Liver (tissue), 9 donors: ENCODE results near the gene PLB1. TPM values are rescaled to one million over a fixed set of nuclear protein-coding genes. Genes with fewer than 3 reads are reported as not detected.

Experiments
- DNase-seq: peaks from one replicate; pipeline ENCODE4 v3.0.0-alpha.2; 2017; ENCODE audit warnings: low spot score
- H3K27ac ChIP-seq, 2 donors: one replicate each; pipeline ENCODE4 v1.7.0; 2013; ENCODE audit warnings: inconsistent platforms in 2 of 2, low read length in 2 of 2, control low read depth in 1 of 2, low read depth in 1 of 2, mild to moderate bottlenecking in 1 of 2
- H3K27me3 ChIP-seq, 4 donors: one replicate each; pipeline versions ENCODE4 v1.6.1 to v1.7.0; 2013; ENCODE audit warnings: low read length in 3 of 4, inconsistent platforms in 1 of 4, mild to moderate bottlenecking in 1 of 4, moderate library complexity in 1 of 4; ENCODE audit not compliant: control insufficient read depth in 4 of 4, insufficient read depth in 4 of 4
- H3K36me3 ChIP-seq, 4 donors: one replicate each; pipeline versions ENCODE4 v1.6.1 to v1.7.0; 2013; ENCODE audit warnings: low read length in 3 of 4, mild to moderate bottlenecking in 3 of 4, low read depth in 1 of 4, moderate library complexity in 1 of 4; ENCODE audit not compliant: control insufficient read depth in 4 of 4, insufficient read depth in 3 of 4
- H3K4me1 ChIP-seq, 4 donors: one replicate each; pipeline versions ENCODE4 v1.6.1 to v1.7.0; 2013; ENCODE audit warnings: low read length in 3 of 4, mild to moderate bottlenecking in 3 of 4, moderate library complexity in 1 of 4; ENCODE audit not compliant: control insufficient read depth in 4 of 4, insufficient read depth in 4 of 4
- H3K4me3 ChIP-seq, 3 donors: one replicate each; pipeline versions ENCODE4 v1.6.1 to v1.7.0; 2013; ENCODE audit warnings: low read length in 3 of 3, control low read depth in 1 of 3, low read depth in 1 of 3, mild to moderate bottlenecking in 1 of 3
- H3K9ac ChIP-seq, 2 donors: one replicate each; pipeline ENCODE4 v1.7.0; 2013; ENCODE audit warnings: low read length in 2 of 2, mild to moderate bottlenecking in 2 of 2, moderate library complexity in 2 of 2, control low read depth in 1 of 2, low read depth in 1 of 2
- H3K9me3 ChIP-seq, 4 donors: one replicate each; pipeline versions ENCODE4 v1.6.1 to v1.7.0; 2013; ENCODE audit warnings: low read length in 3 of 4; ENCODE audit not compliant: control insufficient read depth in 4 of 4
- ATF3 ChIP-seq: IDR thresholded peaks from 2 replicates; pipeline ENCODE4 v1.6.1; 2016; ENCODE audit warnings: antibody characterized with exemption
- CTCF ChIP-seq: fragments of 150-350 bp; IDR thresholded peaks from 2 replicates; pipeline ENCODE4 v1.5.1; 2017; ENCODE audit warnings: improper control_type of control experiment, low read depth, low read length; ENCODE audit not compliant: missing input control
- EGR1 ChIP-seq, 2 donors: IDR thresholded peaks; 2 replicates each; pipeline ENCODE4 v1.6.1; 2016 to 2018; ENCODE audit warnings: antibody characterized with exemption in 2 of 2, low read depth in 2 of 2
- FOXA1 ChIP-seq: IDR thresholded peaks from 2 replicates; pipeline ENCODE4 v1.6.1; 2016; ENCODE audit warnings: antibody characterized with exemption
- FOXA2 ChIP-seq: IDR thresholded peaks from 2 replicates; pipeline ENCODE4 v1.6.1; 2016; ENCODE audit warnings: antibody characterized with exemption
- GABPA ChIP-seq, 2 donors: IDR thresholded peaks in 1 of 2; conservative IDR thresholded peaks in 1 of 2; 2 replicates each; pipeline ENCODE4 v1.6.1; 2016; ENCODE audit warnings: antibody characterized with exemption in 2 of 2, mild to moderate bottlenecking in 1 of 2, moderate library complexity in 1 of 2
- HNF4A ChIP-seq, 2 donors: conservative IDR thresholded peaks; 2 replicates each; pipeline ENCODE4 v1.6.1; 2016; ENCODE audit warnings: antibody characterized with exemption in 2 of 2, mild to moderate bottlenecking in 2 of 2
- HNF4G ChIP-seq: IDR thresholded peaks from 2 replicates; pipeline ENCODE4 v1.6.1; 2016; ENCODE audit warnings: antibody characterized with exemption
- JUND ChIP-seq, 2 donors: IDR thresholded peaks; 2 replicates each; pipeline ENCODE4 v1.6.1; 2016; ENCODE audit warnings: antibody characterized with exemption in 2 of 2
- MAX ChIP-seq: IDR thresholded peaks from 2 replicates; pipeline ENCODE4 v1.6.1; 2016; ENCODE audit warnings: antibody characterized with exemption
- NR2F2 ChIP-seq: IDR thresholded peaks from 2 replicates; pipeline ENCODE4 v1.6.1; 2016; ENCODE audit warnings: antibody characterized with exemption
- RAD21 ChIP-seq, 2 donors: IDR thresholded peaks; 2 replicates each; pipeline ENCODE4 v1.6.1; 2016; ENCODE audit warnings: antibody characterized with exemption in 2 of 2, mild to moderate bottlenecking in 2 of 2
- REST ChIP-seq: IDR thresholded peaks from 2 replicates; pipeline ENCODE4 v1.6.1; 2016; ENCODE audit warnings: antibody characterized with exemption, mild to moderate bottlenecking
- RXRA ChIP-seq, 2 donors: IDR thresholded peaks; 2 replicates each; pipeline ENCODE4 v1.6.1; 2017 to 2018; ENCODE audit warnings: antibody characterized with exemption in 2 of 2, mild to moderate bottlenecking in 1 of 2
- SP1 ChIP-seq: IDR thresholded peaks from 2 replicates; pipeline ENCODE4 v1.6.1; 2018; ENCODE audit warnings: antibody characterized with exemption, mild to moderate bottlenecking
- YY1 ChIP-seq: IDR thresholded peaks from 2 replicates; pipeline ENCODE4 v1.6.1; 2016; ENCODE audit warnings: antibody characterized with exemption, mild to moderate bottlenecking
- ZBTB33 ChIP-seq: IDR thresholded peaks from 2 replicates; pipeline ENCODE4 v1.6.1; 2016; ENCODE audit warnings: antibody characterized with exemption
- WGBS: extraction: QIAGEN DNeasy Blood & Tissue Kit; methylation state at CpG from one replicate; pipeline ENCODE4 v1.1.7; 2013; 5-methylcytosine and 5-hydroxymethylcytosine counted together
- polyA plus RNA-seq, 2 donors: library from polyadenylated mRNA; stranded (reverse) in 1 of 2; unstranded in 1 of 2; fragments of 200-250 nt in 1 of 2; fragments of >200 nt in 1 of 2; fragmentation: Nextera tagmentation in 1 of 2; extraction: Ambion mirVana in 1 of 2; gene quantifications; one replicate each; pipeline versions ENCODE4 v1.2.1 to v1.2.3, GENCODE V29; 2013 to 2015
- total RNA-seq, 2 donors: library from RNA; depleted of rRNA; stranded (reverse); fragments of >200 nt; gene quantifications; one replicate each; pipeline ENCODE4 v1.2.3, GENCODE V29; 2014
- donor health status: healthy.
- donor health status: healthy.
- donor health status: healthy.
- donor health status: healthy.
- donor health status: healthy.

Gene PLB1
- total and polyA plus RNA-seq, 4 donors: 0.58 to 4.5 (median 1.6) TPM

GRCh38 chr2:28488083-28488830 is 7.6 kb upstream of the PLB1 start:
- DNase-seq: no peak
- Histone ChIP-seq H3K4me3 (no peak overlapping the region), H3K36me3 (no peaks in the 10 kb centered on the region), H3K9me3 (peaks cover 0 to 3% (median under 1%) of the 10 kb centered on the region in 4 donors), H3K27me3 (no peaks in the 10 kb centered on the region), H3K27ac (no peak overlapping the region), H3K4me1 (no peaks in the 10 kb centered on the region), H3K9ac (no peak overlapping the region)
- no peak for TF ChIP-seq RAD21 (IDR thresholded peaks at IDR 0.05)
- no peak for TF ChIP-seq SP1
- no peak for TF ChIP-seq FOXA2
- no peak for TF ChIP-seq RXRA (IDR thresholded peaks at IDR 0.05)
- no peak for TF ChIP-seq EGR1 (IDR thresholded peaks at IDR 0.05; ENCODE audit: low read depth in 2 of 2)
- TF ChIP-seq HNF4G: no peak
- TF ChIP-seq GABPA (IDR thresholded peaks at IDR 0.05 in 1 of 2, conservative IDR thresholded peaks at IDR 0.05 in 1 of 2): no peak
- TF ChIP-seq ZBTB33: no peak
- no peak for TF ChIP-seq NR2F2
- TF ChIP-seq HNF4A (conservative IDR thresholded peaks at IDR 0.05): no peak
- no peak for TF ChIP-seq MAX
- no peak for TF ChIP-seq JUND (IDR thresholded peaks at IDR 0.05)
- WGBS: 85% methylated on average over 5 of the region's 6 CpGs

- no peak overlapping the region for H3K4me3 ChIP-seq
- DNase-seq: no peak
- 71% methylated on average over 4 of the region's 4 CpGs for WGBS
Measured at GRCh38 chr2:28488858-28489575, 6.8 kb upstream of the PLB1 start.

More at GRCh38 chr2:28488858-28489575, 6.8 kb upstream of the PLB1 start:
- Histone ChIP-seq H3K9ac (no peak overlapping the region), H3K36me3 (no peaks in the 10 kb centered on the region), H3K9me3 (no peaks in the 10 kb centered on the region), H3K27me3 (no peaks in the 10 kb centered on the region), H3K27ac (no peak overlapping the region), H3K4me1 (no peaks in the 10 kb centered on the region)
- TF ChIP-seq RAD21 (IDR thresholded peaks at IDR 0.05) (no peak), ATF3 (no peak), NR2F2 (no peak), CTCF (no peak), HNF4G (no peak), MAX (no peak), FOXA1 (no peak), FOXA2 (no peak), GABPA (IDR thresholded peaks at IDR 0.05 in 1 of 2, conservative IDR thresholded peaks at IDR 0.05 in 1 of 2) (no peak), HNF4A (conservative IDR thresholded peaks at IDR 0.05) (no peak), YY1 (no peak), REST (no peak)
